HepG2 (cell line): ENCODE measurements around the gene OSTF1. TPM values are rescaled to one million over a fixed set of nuclear protein-coding genes. Genes with fewer than 3 reads are reported as not detected.

Experiments
- CREBL2 ChIP-seq: sonication (generic); formaldehyde crosslinking; IDR thresholded peaks from 2 replicates; pipeline ENCODE4 v1.8.1; 2023; ENCODE audit warnings: missing genetic modification reagents, mild to moderate bottlenecking, borderline replicate concordance
- E2F1 ChIP-seq: sonication (generic); formaldehyde crosslinking; IDR thresholded peaks from 2 replicates; pipeline ENCODE4 v1.5.0; 2020; ENCODE audit warnings: missing genetic modification reagents
- E2F2 ChIP-seq: sonication (generic); formaldehyde crosslinking; IDR thresholded peaks from 2 replicates; pipeline ENCODE4 v1.4.0; 2020; ENCODE audit warnings: missing genetic modification reagents, borderline replicate concordance
- E2F5 ChIP-seq: sonication (generic); formaldehyde crosslinking; conservative IDR thresholded peaks from 2 replicates; pipeline ENCODE4 v1.4.0; 2020; ENCODE audit warnings: missing genetic modification reagents
- ERF ChIP-seq: IDR thresholded peaks from 2 replicates; pipeline ENCODE4 v1.6.1; 2018; ENCODE audit warnings: missing biosample characterization, missing genetic modification reagents
- GATAD1 ChIP-seq: IDR thresholded peaks from 2 replicates; pipeline ENCODE4 v1.6.1; 2016; ENCODE audit warnings: missing genetic modification reagents, missing compliant biosample characterization
- KDM2A ChIP-seq: sonication (generic); formaldehyde crosslinking; IDR thresholded peaks from 2 replicates; pipeline ENCODE4 v1.4.0; 2020; ENCODE audit warnings: low read depth, missing genetic modification reagents, borderline replicate concordance
- KDM4B ChIP-seq: sonication (generic); formaldehyde crosslinking; IDR thresholded peaks from 2 replicates; pipeline ENCODE4 v1.4.0; 2020; ENCODE audit warnings: missing genetic modification reagents
- NFE2L2 ChIP-seq: fragments of 150-350 bp; IDR thresholded peaks from 2 replicates; pipeline ENCODE4 v1.6.1; 2014; ENCODE audit warnings: low read length
- SMARCC2 ChIP-seq: fragments of 450-650 bp; IDR thresholded peaks from 2 replicates; pipeline ENCODE4 v1.6.1; 2017; ENCODE audit warnings: antibody characterized with exemption, mild to moderate bottlenecking
- SRSF9 ChIP-seq: fragments of 200-400 bp; formaldehyde crosslinking; IDR thresholded peaks from 2 replicates; pipeline ENCODE4 v1.6.1; 2018; ENCODE audit warnings: borderline replicate concordance, mild to moderate bottlenecking, low read depth, low read length; ENCODE audit not compliant: insufficient read depth, poor library complexity, severe bottlenecking
- TEAD3 ChIP-seq: optimal IDR thresholded peaks from 2 replicates; pipeline ENCODE3; 2016; ENCODE audit warnings: borderline replicate concordance
- YEATS2 ChIP-seq: sonication (generic); formaldehyde crosslinking; IDR thresholded peaks from 2 replicates; pipeline ENCODE4 v1.4.0; 2020; ENCODE audit warnings: missing genetic modification reagents, borderline replicate concordance
- ZC3H13 ChIP-seq: sonication (generic); formaldehyde crosslinking; IDR thresholded peaks from 2 replicates; pipeline ENCODE4 v1.8.1; 2023; ENCODE audit warnings: mild to moderate bottlenecking, missing genetic modification reagents, moderate library complexity
- ZFP36L2 ChIP-seq: sonication (generic); formaldehyde crosslinking; IDR thresholded peaks from 2 replicates; pipeline ENCODE4 v1.4.0; 2020; ENCODE audit warnings: missing genetic modification reagents
- ZFP82 ChIP-seq: sonication (generic); formaldehyde crosslinking; IDR thresholded peaks from 2 replicates; pipeline ENCODE4 v1.5.1; 2020; ENCODE audit warnings: mild to moderate bottlenecking, missing genetic modification reagents, borderline replicate concordance
- ZIK1 ChIP-seq: sonication (generic); formaldehyde crosslinking; IDR thresholded peaks from 2 replicates; pipeline ENCODE4 v1.5.0; 2020; ENCODE audit warnings: mild to moderate bottlenecking, low read depth, missing genetic modification reagents, borderline replicate concordance
- ZNF160 ChIP-seq: sonication (generic); formaldehyde crosslinking; IDR thresholded peaks from 2 replicates; pipeline ENCODE4 v1.8.0; 2022; ENCODE audit warnings: mild to moderate bottlenecking, inconsistent platforms, missing genetic modification reagents
- ZNF274 ChIP-seq: sonication (generic); formaldehyde crosslinking; IDR thresholded peaks from 2 replicates; pipeline ENCODE4 v1.5.1; 2020; ENCODE audit warnings: mild to moderate bottlenecking, missing genetic modification reagents
- ZNF512B ChIP-seq: sonication (generic); formaldehyde crosslinking; IDR thresholded peaks from 2 replicates; pipeline ENCODE4 v1.5.1; 2020; ENCODE audit warnings: missing genetic modification reagents, mild to moderate bottlenecking, borderline replicate concordance
- ZNF549 ChIP-seq: sonication (generic); formaldehyde crosslinking; IDR thresholded peaks from 2 replicates; pipeline ENCODE4 v1.5.0; 2020; ENCODE audit warnings: missing genetic modification reagents
- ZNF580 ChIP-seq: IDR thresholded peaks from 2 replicates; pipeline ENCODE4 v1.6.1; 2016; ENCODE audit warnings: low read depth, borderline replicate concordance
- ZNF850 ChIP-seq: sonication (generic); formaldehyde crosslinking; conservative IDR thresholded peaks from 2 replicates; pipeline ENCODE4 v1.9.0; 2021; ENCODE audit warnings: mild to moderate bottlenecking, missing genetic modification reagents
- polyA plus RNA-seq, 8 experiments: library from polyadenylated mRNA; depleted of rRNA in 3 of 8; stranded (reverse) in 7 of 8; unstranded in 1 of 8; fragments of >200 nt; fragmentation: Illumina TruSeq in 4 of 8; extraction: Trizol in 4 of 8; gene quantifications; 2 replicates each; pipeline versions ENCODE4 v1.2.1 to v1.2.3, GENCODE V29; 2011 to 2016; ENCODE audit warnings: low read depth in 4 of 8, missing spikeins in 1 of 8, mixed read lengths in 1 of 8; ENCODE audit not compliant: insufficient read depth in 1 of 8
- total RNA-seq, 5 experiments: library from RNA; depleted of rRNA; stranded (reverse); fragments of >200 nt; fragmentation: Illumina TruSeq; extraction: Trizol; gene quantifications; 2 replicates each; pipeline ENCODE4 v1.2.3, GENCODE V29; 2016; ENCODE audit warnings: low read depth in 1 of 5

OSTF1 gene
- total and polyA plus RNA-seq, 2 of the 13 experiments (the other 11 are each of a cell fraction or from before 2014, with no cell fraction given) = 16.8 to 39.0 TPM

GRCh38 chr9:75087824-75088645, at the start of gene OSTF1, which contains the start of gene NMRK1 (continued):
- TF ChIP-seq E2F1 (no peak), ZNF580 (CRISPR knock-in tag) (no peak), KDM4B (CRISPR knock-in tag) (0 out of 2 replicates have a peak, but pooled peaks have one; percentile 33), YEATS2 (CRISPR knock-in tag) (0 out of 2 replicates have a peak, but pooled peaks have one; percentile 17), E2F2 (CRISPR knock-in tag) (peak; percentile 13; the same call in 1 of the 2 replicates), E2F5 (no peak), CREBL2 (CRISPR knock-in tag) (no peak), ZNF850 (CRISPR knock-in tag) (no peak), ZNF512B (CRISPR knock-in tag) (no peak), SMARCC2 (no peak), TEAD3 (CRISPR knock-in tag) (no peak), ERF (CRISPR knock-in tag) (no peak; the same call in 1 of the 2 replicates), ZC3H13 (CRISPR knock-in tag) (no peak), KDM2A (CRISPR knock-in tag) (no peak), NFE2L2 (no peak), GATAD1 (no peak), ZFP36L2 (no peak), ZFP82 (CRISPR knock-in tag) (peak; percentile 33; the same call in 1 of the 2 replicates), ZNF549 (CRISPR knock-in tag) (no peak), ZIK1 (peak; percentile 78), ZNF274 (peak; percentile 30; the same call in 1 of the 2 replicates), SRSF9 (no peak), ZNF160 (CRISPR knock-in tag) (no peak)
